CD4-positive, alpha-beta memory T cell (primary cell): Measurements from ENCODE around the gene CMBL. TPM values are rescaled to one million over a fixed set of nuclear protein-coding genes. Genes with fewer than 3 reads are reported as not detected.
A peak's percentile ranks its signal among the peaks of the same experiment; 100 is the strongest.
"Not testable (repeated sequence)": the region's sequence is repeated elsewhere in the genome, so short reads cannot be mapped to it uniquely, and the experiment has no call there.

Experiments used
- CTCF ChIA-PET: fragments of 350-600 bp; sonication (Branson Sonifier 250); formaldehyde crosslinking; loops from one replicate; lab custom pipeline; 2021; ENCODE audit warnings: inconsistent platforms; ENCODE audit not compliant: partially characterized antibody; lab: Charles Lee
- POLR2A ChIA-PET: fragments of 350-600 bp; sonication (Branson Sonifier 250); formaldehyde crosslinking; loops from one replicate; lab custom pipeline; 2021; ENCODE audit not compliant: partially characterized antibody; lab: Charles Lee
- DNase-seq, 5 donors: peaks; one replicate each; pipeline versions ENCODE4 v3.0.0 to v3.0.0-alpha.2; 2020 to 2022; ENCODE audit warnings: mixed read lengths in 1 of 5
- H3K27ac ChIP-seq: one replicate; pipeline ENCODE4 v1.7.0; 2013; ENCODE audit warnings: low read depth, low read length
- H3K27me3 ChIP-seq: 2 replicates; pipeline ENCODE4 v1.7.0; 2013; ENCODE audit warnings: mild to moderate bottlenecking, low read length, moderate library complexity; ENCODE audit not compliant: insufficient read depth
- H3K36me3 ChIP-seq: 2 replicates; pipeline ENCODE4 v1.7.0; 2013; ENCODE audit warnings: mild to moderate bottlenecking, low read length, moderate library complexity; ENCODE audit not compliant: insufficient read depth
- H3K4me1 ChIP-seq: 2 replicates; pipeline ENCODE4 v1.7.0; 2013; ENCODE audit warnings: mild to moderate bottlenecking, low read length, moderate library complexity; ENCODE audit not compliant: insufficient read depth
- H3K4me3 ChIP-seq, 2 donors: one replicate each; pipeline ENCODE4 v1.7.0; 2013; ENCODE audit warnings: low read length in 2 of 2, mild to moderate bottlenecking in 1 of 2
- H3K9me3 ChIP-seq, 2 donors: one replicate each; pipeline ENCODE4 v1.7.0; 2013; ENCODE audit warnings: low read length in 2 of 2, control low read depth in 1 of 2; ENCODE audit not compliant: control insufficient read depth in 1 of 2
- H3K27ac Mint-ChIP-seq, 7 donors: one replicate each; pipeline ENCODE4 v1.8.0; 2020 to 2021; ENCODE audit warnings: mixed read lengths in 7 of 7, mild to moderate bottlenecking in 6 of 7, inconsistent platforms in 3 of 7, moderate library complexity in 3 of 7
- H3K27me3 Mint-ChIP-seq, 2 donors: one replicate each; pipeline ENCODE4 v1.8.0; 2020 to 2021; ENCODE audit warnings: mixed read lengths in 2 of 2
- H3K36me3 Mint-ChIP-seq, 2 donors: one replicate each; pipeline ENCODE4 v1.8.0; 2020 to 2021; ENCODE audit warnings: mixed read lengths in 2 of 2, inconsistent platforms in 1 of 2, mild to moderate bottlenecking in 1 of 2
- H3K4me1 Mint-ChIP-seq, 4 donors: one replicate each; pipeline ENCODE4 v1.8.0; 2020 to 2021; ENCODE audit warnings: mixed read lengths in 4 of 4, mild to moderate bottlenecking in 1 of 4
- H3K4me3 Mint-ChIP-seq, 8 donors: one replicate each; pipeline ENCODE4 v1.8.0; 2020 to 2021; ENCODE audit warnings: mixed read lengths in 8 of 8, mild to moderate bottlenecking in 7 of 8, moderate library complexity in 6 of 8, inconsistent platforms in 3 of 8
- H3K9me3 Mint-ChIP-seq, 8 donors: one replicate each; pipeline ENCODE4 v1.8.0; 2020 to 2021; ENCODE audit warnings: mixed read lengths in 8 of 8, mild to moderate bottlenecking in 5 of 8, inconsistent platforms in 3 of 8, moderate library complexity in 1 of 8
- intact Hi-C: fragments of 100-400 bp; cut with micrococcal nuclease; formaldehyde crosslinking; loops from one replicate; pipeline ENCODE4 v1.15.1; 2023
- polyA plus RNA-seq, 2 donors: library from polyadenylated mRNA; unstranded; fragments of 300-500 nt; fragmentation: Illumina TruSeq; gene quantifications; one replicate each; pipeline ENCODE4 v1.2.3, GENCODE V29; 2021
- total RNA-seq, 2 experiments: library from RNA; stranded (reverse); gene quantifications; one replicate each; pipeline ENCODE4 v1.2.3, GENCODE V29; 2021

The CMBL gene
- total and polyA plus RNA-seq, 4 experiments from 2014 or later, result 0.33 to 1.9 (median 1.5) TPM; not detected in 1

- Mint-ChIP-seq H3K36me3 (peaks cover 0 to 19% of the 10 kb centered on the region in 2 donors), H3K9me3 (peaks cover 0 to 2% (median 0%) of the 10 kb centered on the region in 8 donors), H3K4me3 (peak overlapping the region; percentile 90 to 99 (median 95)), H3K27me3 (peaks cover 0 to 5% of the 10 kb centered on the region in 2 donors), H3K4me1 (peaks cover 15 to 48% (median 30%) of the 10 kb centered on the region in 4 donors), H3K27ac (peak overlapping the region; percentile 98 to 100 (median 99))
- ChIA-PET POLR2A (interaction anchor here (0.6 to 3.4 kb wide), 6 partner anchors 22 to 714 kb away, joined by 3 to 45 read pairs (median 4); partner anchors contain the start of genes DAP and MARCHF6), CTCF (interaction anchor here (1.0 kb wide), 1 partner anchor 35 kb away, joined by 4 read pairs; no protein-coding TSS in a partner anchor)
- Histone ChIP-seq H3K4me1 (peaks cover 38% of the 10 kb centered on the region), H3K27ac (peak overlapping the region; percentile 91), H3K27me3 (no peaks in the 10 kb centered on the region), H3K4me3 (peak overlapping the region; percentile 81 to 99), H3K9me3 (no peaks in the 10 kb centered on the region), H3K36me3 (no peaks in the 10 kb centered on the region)
- intact Hi-C loops, result loop anchor here (1.0 kb wide), 1 partner anchor 105 kb away; the partner anchor contains the start of gene MARCHF6
- DNase-seq, result no peak
Measured at GRCh38 chr5:10248378-10249260, 59.1 kb downstream of the CMBL start.

- H3K36me3 ChIP-seq, H3K27me3 Mint-ChIP-seq, POLR2A ChIA-PET, H3K9me3 ChIP-seq, H3K27me3 ChIP-seq, H3K27ac ChIP-seq, H3K4me3 ChIP-seq, CTCF ChIA-PET, H3K4me3 Mint-ChIP-seq, H3K9me3 Mint-ChIP-seq, intact Hi-C loops, DNase-seq: not testable (repeated sequence)
- Mint-ChIP-seq H3K4me1 (peaks cover 15 to 43% (median 25%) of the 10 kb centered on the region in 4 donors), H3K27ac (peak overlapping the region in 1 of 7 donors; percentile 32), H3K36me3 (peaks cover 0 to 16% of the 10 kb centered on the region in 2 donors)
- H3K4me1 ChIP-seq, result peaks cover 25% of the 10 kb centered on the region
Measured at GRCh38 chr5:10247217-10247616, 60.5 kb downstream of the CMBL start.

GRCh38 chr5:10246761-10247160 lies 60.9 kb downstream of the CMBL start:
- no peaks in the 10 kb centered on the region for H3K36me3 ChIP-seq
- H3K27me3 ChIP-seq, result no peaks in the 10 kb centered on the region
- intact Hi-C loops, result no loop called here
- H3K27ac ChIP-seq, result no peak overlapping the region
- Mint-ChIP-seq H3K27ac (peak overlapping the region in 3 of 7 donors; percentile 1 to 29 (median 6)), H3K27me3 (peaks cover 0 to 5% of the 10 kb centered on the region in 2 donors), H3K4me3 (peak overlapping the region in 2 of 8 donors; percentile 15 to 74), H3K4me1 (peaks cover 12 to 38% (median 21%) of the 10 kb centered on the region in 4 donors), H3K36me3 (peaks cover 0 to 16% of the 10 kb centered on the region in 2 donors), H3K9me3 (peaks cover 0 to 2% (median 0%) of the 10 kb centered on the region in 8 donors)
- ChIA-PET CTCF (no interaction called here), POLR2A (no interaction called here)
- no peak for DNase-seq
- H3K9me3 ChIP-seq, result no peaks in the 10 kb centered on the region
- H3K4me1 ChIP-seq, result peaks cover 20% of the 10 kb centered on the region
- H3K4me3 ChIP-seq, result no peak overlapping the region

- peaks cover 0 to 3% of the 10 kb centered on the region in 2 donors for H3K27me3 Mint-ChIP-seq
- CTCF ChIA-PET, result no interaction called here
- H3K27ac ChIP-seq, result no peak overlapping the region
- no peaks in the 10 kb centered on the region for H3K36me3 ChIP-seq
- no peak for DNase-seq
- peaks cover 4 to 19% (median 12%) of the 10 kb centered on the region in 4 donors for H3K4me1 Mint-ChIP-seq
- H3K4me1 ChIP-seq, result peaks cover 12% of the 10 kb centered on the region
- H3K9me3 ChIP-seq, result no peaks in the 10 kb centered on the region
- no peaks in the 10 kb centered on the region for H3K27me3 ChIP-seq
- POLR2A ChIA-PET, result no interaction called here
- intact Hi-C loops, result no loop called here
- H3K36me3 Mint-ChIP-seq, result peaks cover 0 to 3% of the 10 kb centered on the region in 2 donors
- H3K27ac Mint-ChIP-seq, result no peak overlapping the region
- H3K4me3 ChIP-seq, result no peak overlapping the region
- no peak overlapping the region for H3K4me3 Mint-ChIP-seq
- no peaks in the 10 kb centered on the region for H3K9me3 Mint-ChIP-seq
Measured at GRCh38 chr5:10244342-10244944, 63.3 kb downstream of the CMBL start.

GRCh38 chr5:10243660-10244240 lies 64.0 kb downstream of the CMBL start:
- H3K27me3 ChIP-seq, result no peaks in the 10 kb centered on the region
- no peak overlapping the region for H3K27ac ChIP-seq
- intact Hi-C loops, result no loop called here
- Mint-ChIP-seq H3K4me1 (peaks cover 3 to 12% (median 9%) of the 10 kb centered on the region in 4 donors), H3K4me3 (no peak overlapping the region), H3K27ac (no peak overlapping the region), H3K36me3 (peaks cover under 1 to 4% of the 10 kb centered on the region in 2 donors), H3K9me3 (no peaks in the 10 kb centered on the region), H3K27me3 (no peaks in the 10 kb centered on the region)
- H3K4me1 ChIP-seq, result peaks cover 8% of the 10 kb centered on the region
- no peaks in the 10 kb centered on the region for H3K9me3 ChIP-seq
- POLR2A ChIA-PET, result no interaction called here
- no peaks in the 10 kb centered on the region for H3K36me3 ChIP-seq
- CTCF ChIA-PET, result no interaction called here
- H3K4me3 ChIP-seq, result no peak overlapping the region
- DNase-seq, result no peak

GRCh38 chr5:10235350-10235749 lies 72.4 kb downstream of the CMBL start:
- Histone ChIP-seq H3K4me1 (no peaks in the 10 kb centered on the region), H3K4me3 (no peak overlapping the region), H3K36me3 (peaks cover 8% of the 10 kb centered on the region), H3K27me3 (no peaks in the 10 kb centered on the region), H3K9me3 (no peaks in the 10 kb centered on the region), H3K27ac (no peak overlapping the region)
- peaks cover 0 to 3% (median 1%) of the 10 kb centered on the region in 4 donors for H3K4me1 Mint-ChIP-seq
- no peak overlapping the region for H3K4me3 Mint-ChIP-seq
- peaks cover 40 to 41% of the 10 kb centered on the region in 2 donors for H3K36me3 Mint-ChIP-seq
- CTCF ChIA-PET, result no interaction called here
- DNase-seq, result no peak
- no peaks in the 10 kb centered on the region for H3K9me3 Mint-ChIP-seq
- no peaks in the 10 kb centered on the region for H3K27me3 Mint-ChIP-seq
- intact Hi-C loops, result no loop called here
- POLR2A ChIA-PET, result no interaction called here
- no peak overlapping the region for H3K27ac Mint-ChIP-seq

GRCh38 chr5:10233505-10233904 lies 74.2 kb downstream of the CMBL start:
- Mint-ChIP-seq H3K4me3 (no peak overlapping the region), H3K9me3 (no peaks in the 10 kb centered on the region), H3K27ac (no peak overlapping the region), H3K36me3 (peaks cover 44 to 50% of the 10 kb centered on the region in 2 donors), H3K27me3 (no peaks in the 10 kb centered on the region), H3K4me1 (peaks cover 0 to 3% (median 1%) of the 10 kb centered on the region in 4 donors)
- no peak overlapping the region for H3K27ac ChIP-seq
- DNase-seq, result no peak
- intact Hi-C loops, result no loop called here
- no peaks in the 10 kb centered on the region for H3K4me1 ChIP-seq
- POLR2A ChIA-PET, result no interaction called here
- H3K36me3 ChIP-seq, result peaks cover 8% of the 10 kb centered on the region
- H3K4me3 ChIP-seq, result no peak overlapping the region
- H3K9me3 ChIP-seq, result no peaks in the 10 kb centered on the region
- CTCF ChIA-PET, result no interaction called here
- H3K27me3 ChIP-seq, result no peaks in the 10 kb centered on the region
